GM10248 (cell line): Measurements from ENCODE around the gene SLC66A2.

Experiments used
- CTCF ChIA-PET: fragments of 300-600 bp; sonication (Branson Sonifier 250); formaldehyde crosslinking; extraction: SDS; loops from one replicate; lab custom pipeline; 2021; ENCODE audit warnings: antibody characterized with exemption; lab: Yijun Ruan, JAX
- POLR2A ChIA-PET: fragments of 350-650 bp; sonication (Branson Sonifier 250); formaldehyde crosslinking; extraction: SDS; loops from one replicate; lab custom pipeline; 2020; ENCODE audit warnings: antibody characterized with exemption; lab: Yijun Ruan, JAX
- DNase-seq: peaks from one replicate; pipeline ENCODE4 v3.0.0; 2012; ENCODE audit errors: extremely low spot score
- TF ChIP-seq, protein P1 (sequence below): IDR thresholded peaks from 2 replicates; pipeline ENCODE4 v1.5.1; 2012; ENCODE audit warnings: mild to moderate bottlenecking, low read depth; ENCODE audit errors: extremely low read depth, missing control alignments, control extremely low read depth

Gene SLC66A2

DNA sequence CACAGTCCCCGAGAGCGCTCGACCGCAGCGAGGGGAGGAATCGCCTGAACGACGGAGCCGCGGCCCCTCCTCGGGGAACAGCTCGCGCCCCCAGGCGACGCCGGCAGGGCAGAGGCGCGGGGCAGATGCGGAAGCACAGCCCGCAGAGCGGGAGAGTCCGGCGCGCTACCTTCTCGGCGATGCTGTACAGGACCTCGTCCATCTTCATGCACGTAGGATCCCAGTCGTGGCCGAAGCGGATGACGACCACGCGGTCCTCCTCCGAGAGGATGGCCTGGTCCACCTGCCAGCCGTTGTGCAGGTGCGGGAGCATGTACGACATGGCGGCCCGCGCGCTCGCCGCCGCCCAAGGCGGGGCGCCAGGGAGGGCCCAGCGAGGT, 36.6 kb upstream of the SLC66A2 start:
- CTCF ChIA-PET = interaction anchor here (0.7 to 4.5 kb wide), 4 partner anchors 16 to 82 kb away, joined by 3 to 25 read pairs (median 3); partner anchors contain the start of gene HSBP1L1
- TF ChIP-seq, protein P1, sequence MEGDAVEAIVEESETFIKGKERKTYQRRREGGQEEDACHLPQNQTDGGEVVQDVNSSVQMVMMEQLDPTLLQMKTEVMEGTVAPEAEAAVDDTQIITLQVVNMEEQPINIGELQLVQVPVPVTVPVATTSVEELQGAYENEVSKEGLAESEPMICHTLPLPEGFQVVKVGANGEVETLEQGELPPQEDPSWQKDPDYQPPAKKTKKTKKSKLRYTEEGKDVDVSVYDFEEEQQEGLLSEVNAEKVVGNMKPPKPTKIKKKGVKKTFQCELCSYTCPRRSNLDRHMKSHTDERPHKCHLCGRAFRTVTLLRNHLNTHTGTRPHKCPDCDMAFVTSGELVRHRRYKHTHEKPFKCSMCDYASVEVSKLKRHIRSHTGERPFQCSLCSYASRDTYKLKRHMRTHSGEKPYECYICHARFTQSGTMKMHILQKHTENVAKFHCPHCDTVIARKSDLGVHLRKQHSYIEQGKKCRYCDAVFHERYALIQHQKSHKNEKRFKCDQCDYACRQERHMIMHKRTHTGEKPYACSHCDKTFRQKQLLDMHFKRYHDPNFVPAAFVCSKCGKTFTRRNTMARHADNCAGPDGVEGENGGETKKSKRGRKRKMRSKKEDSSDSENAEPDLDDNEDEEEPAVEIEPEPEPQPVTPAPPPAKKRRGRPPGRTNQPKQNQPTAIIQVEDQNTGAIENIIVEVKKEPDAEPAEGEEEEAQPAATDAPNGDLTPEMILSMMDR = peak; percentile 43
- POLR2A ChIA-PET = no interaction called here
- DNase-seq = peak; percentile 82

DNA sequence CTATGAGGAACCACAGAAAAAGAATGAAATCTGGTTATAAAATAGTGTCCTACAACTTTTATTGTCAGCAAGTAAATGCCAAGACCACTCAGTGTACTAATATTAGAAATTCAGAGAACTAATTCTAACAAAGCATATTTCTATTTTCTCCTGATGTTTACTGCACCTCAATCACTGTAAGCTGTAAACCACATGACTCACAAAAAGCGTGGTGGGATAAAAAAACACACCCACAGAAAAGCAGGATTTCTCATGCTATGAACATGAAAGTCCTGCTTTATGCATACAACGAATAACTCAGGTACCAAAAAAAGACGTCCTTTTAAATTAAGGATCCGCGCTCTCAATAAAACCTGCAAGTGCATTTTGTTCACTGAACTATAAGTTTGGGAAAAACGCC, 36.1 kb upstream of the SLC66A2 start:
- TF ChIP-seq, protein P1 = no peak
- ChIA-PET CTCF (interaction anchor here (0.7 to 4.5 kb wide), 4 partner anchors 17 to 81 kb away, joined by 3 to 25 read pairs (median 3); partner anchors contain the start of gene HSBP1L1), POLR2A (no interaction called here)
- no peak for DNase-seq

DNA sequence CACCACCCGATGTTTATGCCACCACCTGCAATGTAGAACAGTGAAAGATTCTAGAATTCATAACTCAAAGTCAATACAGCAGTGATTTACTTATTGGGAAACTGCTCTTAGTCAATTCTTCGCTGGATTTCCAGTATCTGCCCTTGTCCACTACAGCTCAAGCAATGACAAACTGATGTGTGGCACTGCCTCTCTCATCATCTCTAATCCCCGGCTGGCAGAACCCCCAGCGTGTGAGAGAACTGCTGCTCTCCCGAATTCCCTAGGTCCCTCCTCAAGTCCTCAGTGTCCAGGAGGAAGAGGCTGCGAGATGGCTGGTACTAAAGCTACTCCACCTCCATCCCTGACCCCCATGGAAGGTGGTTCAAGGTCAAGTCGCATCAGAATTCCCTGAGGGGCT, 35.3 kb upstream of the SLC66A2 start:
- no peak for DNase-seq
- TF ChIP-seq, protein P1 = no peak
- CTCF ChIA-PET = interaction anchor here (1.0 to 4.5 kb wide), 5 partner anchors 10 to 54 kb away, joined by 3 to 25 read pairs (median 4); partner anchors contain the start of gene HSBP1L1
- POLR2A ChIA-PET = no interaction called here

DNA sequence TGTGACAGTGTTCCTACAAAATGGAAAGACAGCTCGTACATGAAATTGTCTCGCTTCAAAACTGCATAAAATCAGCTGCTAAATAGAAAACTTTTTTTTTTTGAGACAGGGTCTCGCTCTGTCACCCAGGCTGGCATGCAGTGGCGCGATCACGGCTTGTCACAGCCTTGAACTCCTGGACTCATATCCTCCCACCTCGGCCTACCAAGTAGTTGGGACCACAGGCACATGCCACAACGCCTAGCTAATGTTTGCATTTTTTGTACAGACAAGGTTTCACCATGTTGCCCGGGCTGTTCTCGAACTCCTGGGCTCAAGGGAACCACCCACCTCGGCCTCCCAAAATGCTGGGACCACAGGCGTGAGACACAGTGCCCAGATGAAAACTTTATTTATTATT, 33.7 kb upstream of the SLC66A2 start:
- TF ChIP-seq, protein P1 = no peak
- CTCF ChIA-PET = interaction anchor here (0.9 to 4.5 kb wide), 7 partner anchors 8 to 46 kb away, joined by 3 to 25 read pairs (median 5); partner anchors contain the start of gene HSBP1L1
- POLR2A ChIA-PET = interaction anchor here (0.7 to 1.4 kb wide), 3 partner anchors 17 to 1234 kb away, joined by 3 to 4 read pairs (median 4); no protein-coding TSS in a partner anchor
- no peak for DNase-seq

DNA sequence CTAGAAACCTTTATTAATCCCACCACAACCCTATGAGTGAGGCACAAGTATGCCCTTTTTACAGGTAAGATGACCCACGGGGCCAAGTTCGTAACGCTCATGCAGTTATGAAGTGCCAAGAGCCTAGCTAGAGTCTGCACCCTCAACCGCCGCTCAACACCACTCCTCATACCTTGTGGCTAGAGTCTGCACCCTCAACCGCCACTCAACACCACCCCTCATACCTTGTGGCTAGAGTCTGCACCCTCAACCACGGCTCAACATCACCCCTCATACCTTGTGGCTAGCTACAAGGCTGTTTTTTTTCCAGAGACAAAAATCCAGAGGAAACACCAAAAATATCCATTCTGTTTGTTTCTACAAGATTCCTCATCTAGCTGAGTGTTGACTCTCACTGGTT, 32.3 kb upstream of the SLC66A2 start:
- TF ChIP-seq, protein P1 = no peak
- ChIA-PET CTCF (interaction anchor here (0.8 to 2.4 kb wide), 6 partner anchors 10 to 45 kb away, joined by 3 to 11 read pairs (median 5); partner anchors contain the start of gene HSBP1L1), POLR2A (no interaction called here)
- DNase-seq = no peak

DNA sequence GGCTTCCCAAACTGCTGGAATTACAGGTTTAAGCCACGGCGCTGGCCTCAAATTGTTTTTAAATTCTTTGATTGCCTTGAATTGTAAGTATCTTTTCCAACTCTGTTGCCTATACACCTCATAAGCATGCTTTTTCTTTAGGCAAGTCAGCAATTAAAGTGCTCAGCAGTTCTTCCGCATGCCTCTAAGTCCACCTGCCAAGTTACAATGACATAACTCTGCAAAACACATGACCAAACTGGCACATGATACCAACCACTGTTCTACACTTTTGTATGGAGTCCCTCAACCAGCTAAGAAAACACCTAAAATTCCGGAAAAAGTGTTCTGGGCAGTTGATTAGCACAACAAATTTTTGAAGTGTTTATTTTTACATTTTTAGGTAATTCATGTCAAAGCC, 31.8 kb upstream of the SLC66A2 start:
- DNase-seq = no peak
- ChIA-PET POLR2A (interaction anchor here (0.6 kb wide), 1 partner anchor 148 kb away, joined by 3 read pairs; no protein-coding TSS in a partner anchor), CTCF (interaction anchor here (0.8 to 2.4 kb wide), 5 partner anchors 9 to 35 kb away, joined by 3 to 11 read pairs (median 3); partner anchors contain the start of gene HSBP1L1)
- TF ChIP-seq, protein P1 = no peak
